ENCODE data around the gene LIN7C. TPM values are rescaled to one million over a fixed set of nuclear protein-coding genes. Genes with fewer than 3 reads are reported as not detected.

The LIN7C gene
- total RNA-seq, 4 donors from 2014 or later = 26.4 to 41.2 (median 34.6) TPM

GRCh38 chr11:27447288-27448183 is 59.0 kb downstream of the LIN7C start:
- no peak for DNase-seq
- no peak overlapping the region for H3K4me3 ChIP-seq
- peaks cover 0 to 23% (median 0%) of the 10 kb centered on the region in 4 donors for H3K4me1 ChIP-seq
- H3K27ac ChIP-seq = no peak overlapping the region
- H3K36me3 ChIP-seq = no peaks in the 10 kb centered on the region
- H3K27me3 ChIP-seq = no peaks in the 10 kb centered on the region
- TF ChIP-seq CTCF (IDR thresholded peaks at IDR 0.05) = no peak
- TF ChIP-seq POLR2A (IDR thresholded peaks at IDR 0.05) = no peak
- no peaks in the 10 kb centered on the region for H3K9me3 ChIP-seq

GRCh38 chr11:27445625-27446024 is 60.9 kb downstream of the LIN7C start:
- Histone ChIP-seq H3K4me3 (no peak overlapping the region), H3K36me3 (no peaks in the 10 kb centered on the region), H3K27me3 (no peaks in the 10 kb centered on the region), H3K9me3 (no peaks in the 10 kb centered on the region), H3K4me1 (peaks cover 0 to 14% (median 0%) of the 10 kb centered on the region in 4 donors), H3K27ac (no peak overlapping the region)
- TF ChIP-seq POLR2A (IDR thresholded peaks at IDR 0.05) (no peak), CTCF (IDR thresholded peaks at IDR 0.05) (no peak)
- no peak for DNase-seq

GRCh38 chr11:27444801-27445215 is 61.8 kb downstream of the LIN7C start:
- no peaks in the 10 kb centered on the region for H3K27me3 ChIP-seq
- H3K4me1 ChIP-seq = peaks cover 0 to 7% (median 0%) of the 10 kb centered on the region in 4 donors
- TF ChIP-seq POLR2A (IDR thresholded peaks at IDR 0.05) (no peak), CTCF (IDR thresholded peaks at IDR 0.05) (no peak)
- no peaks in the 10 kb centered on the region for H3K9me3 ChIP-seq
- no peak for DNase-seq
- H3K36me3 ChIP-seq = no peaks in the 10 kb centered on the region
- H3K4me3 ChIP-seq = no peak overlapping the region
- no peak overlapping the region for H3K27ac ChIP-seq

Small RNA genes lying within 50 kb of the gene (small RNA-seq; reads per million reads assigned to genes)
- gene AC100771.1 (0 reads per million in 2 donors), gene MIR8087 (0 reads per million in 2 donors), gene RNA5SP339 (0 reads per million in 2 donors)

Other genes with a start within 250 kb of the LIN7C start
- gene CCDC34, start 143.6 kb downstream of the LIN7C start, total RNA-seq = 1 to 10 TPM in 3 of 4 donors, not detected in 1; 2.6 to 4.8 (median 3.9) TPM
- 100 to 1,000 TPM in 3 of 4 donors, 10 to 100 TPM in 1; 29.7 to 134 (median 119) TPM for gene LGR4, start 34.0 kb downstream of the LIN7C start, total RNA-seq
- gene BDNF, start 193.7 kb upstream of the LIN7C start, total RNA-seq = 1 to 10 TPM in 1 of 4 donors, under 1 TPM in 1, not detected in 2; 0.53 to 1.3 TPM